ENCODE data around the gene WBP1L.
A peak's percentile ranks its signal among the peaks of the same experiment; 100 is the strongest.
"Not testable (repeated sequence)": the region's sequence is repeated elsewhere in the genome, so short reads cannot be mapped to it uniquely, and the experiment has no call there.

The WBP1L gene

GRCh38 chr10:102726274-102726673 is 17.5 kb upstream of the WBP1L start:
- DNase-seq: no peak

GRCh38 chr10:102727037-102727818 is 16.5 kb upstream of the WBP1L start:
- no peak for DNase-seq

GRCh38 chr10:102729029-102730026 is 14.4 kb upstream of the WBP1L start:
- DNase-seq: peak; percentile 8

DNA sequence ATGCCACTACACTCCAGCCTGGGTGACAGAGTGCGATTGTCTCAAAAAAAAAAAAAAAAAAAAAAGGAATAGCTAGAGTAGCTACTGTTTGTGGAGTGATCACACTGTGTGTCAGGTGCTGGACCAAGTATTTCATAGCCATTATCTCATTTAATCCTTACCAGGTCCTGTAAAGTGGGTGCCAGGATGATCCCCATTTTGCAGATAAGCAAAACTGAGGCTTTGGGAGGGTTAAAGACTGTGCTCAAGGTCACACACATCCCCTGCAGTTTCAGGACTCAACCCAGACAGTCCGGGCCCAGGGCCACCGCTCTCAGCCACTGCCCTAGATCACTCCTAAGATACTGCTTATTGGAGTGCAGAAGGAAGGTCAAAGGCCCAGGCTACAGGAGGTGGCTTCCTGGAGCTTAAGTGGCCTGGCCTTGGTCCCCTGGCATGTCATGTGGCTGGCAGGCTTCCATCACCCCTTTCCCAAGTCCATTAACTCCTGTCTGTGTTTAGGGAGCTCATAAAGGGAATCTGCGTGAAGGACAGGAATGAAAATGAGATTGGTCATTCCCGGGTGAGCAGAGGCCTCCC is 12.4 kb upstream of the WBP1L start:
- DNase-seq: no peak

DNA sequence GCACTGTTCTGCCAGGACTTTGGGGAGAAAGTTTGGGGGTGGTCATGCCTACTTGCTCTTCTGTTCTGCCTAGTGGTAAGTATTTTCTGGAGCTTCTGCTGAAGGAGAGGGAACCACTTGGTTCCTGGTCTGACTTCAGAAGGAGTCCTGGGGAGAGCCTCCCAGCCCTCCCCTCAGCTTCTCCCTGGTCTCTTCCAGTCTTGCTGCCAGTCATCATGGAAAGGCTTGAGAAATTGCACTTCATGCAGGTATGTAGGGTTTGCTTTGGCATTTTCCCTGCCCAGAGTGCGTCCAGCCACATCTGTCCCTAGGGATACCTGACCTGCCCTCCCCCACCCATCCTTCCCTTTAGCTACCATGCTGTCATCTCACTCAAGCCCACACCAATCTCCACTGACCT is 11.1 kb upstream of the WBP1L start:
- no peak for DNase-seq

GRCh38 chr10:102735065-102735562 is 8.6 kb upstream of the WBP1L start:
- no peak for DNase-seq

DNA sequence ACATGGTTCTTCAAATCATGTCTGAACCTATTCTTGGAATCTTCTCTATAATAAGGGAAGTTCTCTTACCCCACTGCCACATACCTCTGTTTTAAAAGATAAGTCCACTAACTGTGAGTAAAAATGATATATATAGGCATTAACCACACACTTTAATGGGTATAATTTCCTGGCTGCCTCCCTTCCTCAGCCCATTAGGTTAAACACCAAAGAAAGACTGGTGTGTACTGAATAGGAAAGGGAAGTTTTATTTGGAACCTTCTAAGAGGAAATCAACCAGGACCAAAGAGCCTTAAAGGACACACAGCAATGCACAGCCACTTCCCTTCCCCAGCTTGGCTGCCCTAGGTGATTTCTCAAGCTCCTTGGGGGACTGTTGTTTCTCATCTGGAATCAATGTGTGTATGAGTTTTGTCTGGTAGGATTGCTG is 5.0 kb upstream of the WBP1L start:
- DNase-seq: no peak

GRCh38 chr10:102740229-102740628 is 3.5 kb upstream of the WBP1L start:
- DNase-seq: no peak

DNA sequence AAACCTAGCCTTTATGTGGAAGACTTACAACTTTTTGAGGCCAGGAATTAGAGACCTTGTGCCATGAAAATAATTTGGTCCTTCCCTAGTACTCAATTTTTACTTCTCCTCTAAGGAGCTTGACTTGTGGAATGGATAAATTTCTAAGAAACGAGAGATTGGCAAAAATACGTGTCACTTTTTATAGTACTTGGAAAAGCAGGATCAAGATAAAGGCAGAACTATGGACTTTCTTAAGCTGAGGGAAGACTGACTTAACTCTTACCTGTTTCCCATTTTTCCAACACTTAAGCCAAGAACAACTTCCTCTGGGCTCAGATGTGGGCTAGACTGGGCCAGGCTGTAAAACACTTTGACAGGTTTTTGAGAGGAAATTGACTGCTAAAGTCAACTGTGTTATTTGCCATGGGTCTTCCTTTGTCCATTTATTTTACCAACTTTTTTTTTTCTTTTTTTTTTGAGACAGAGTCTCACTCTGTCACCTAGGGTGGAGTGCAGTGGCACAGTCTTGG is 2.0 kb upstream of the WBP1L start:
- no peak for DNase-seq

GRCh38 chr10:102742313-102742712 is 1.4 kb upstream of the WBP1L start:
- DNase-seq: not testable (repeated sequence)

DNA sequence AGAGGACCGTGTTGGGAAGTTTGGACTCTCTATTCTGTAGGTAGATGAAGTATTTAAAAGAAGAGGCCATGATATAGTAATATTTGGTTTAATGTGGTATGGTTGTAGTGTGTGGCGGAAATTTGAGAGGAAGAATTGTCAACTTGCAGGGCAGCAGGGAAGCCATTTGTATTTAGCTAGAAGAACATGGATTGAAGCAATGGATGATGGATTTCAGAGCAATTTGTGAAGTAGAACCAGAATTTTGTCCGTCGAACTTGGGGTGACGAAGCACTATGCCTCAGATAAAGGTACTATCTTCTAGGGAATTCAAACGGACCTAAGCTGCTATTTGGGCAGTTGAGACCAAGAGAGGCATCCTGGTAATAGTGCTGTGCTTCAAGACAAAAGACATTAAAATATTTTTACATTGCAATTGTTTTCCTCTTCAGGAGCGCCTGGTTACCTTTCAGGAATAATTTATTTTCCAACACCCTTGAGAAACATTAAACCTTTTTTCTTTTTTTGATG is 615 bp upstream of the WBP1L start:
- no peak for DNase-seq

DNA sequence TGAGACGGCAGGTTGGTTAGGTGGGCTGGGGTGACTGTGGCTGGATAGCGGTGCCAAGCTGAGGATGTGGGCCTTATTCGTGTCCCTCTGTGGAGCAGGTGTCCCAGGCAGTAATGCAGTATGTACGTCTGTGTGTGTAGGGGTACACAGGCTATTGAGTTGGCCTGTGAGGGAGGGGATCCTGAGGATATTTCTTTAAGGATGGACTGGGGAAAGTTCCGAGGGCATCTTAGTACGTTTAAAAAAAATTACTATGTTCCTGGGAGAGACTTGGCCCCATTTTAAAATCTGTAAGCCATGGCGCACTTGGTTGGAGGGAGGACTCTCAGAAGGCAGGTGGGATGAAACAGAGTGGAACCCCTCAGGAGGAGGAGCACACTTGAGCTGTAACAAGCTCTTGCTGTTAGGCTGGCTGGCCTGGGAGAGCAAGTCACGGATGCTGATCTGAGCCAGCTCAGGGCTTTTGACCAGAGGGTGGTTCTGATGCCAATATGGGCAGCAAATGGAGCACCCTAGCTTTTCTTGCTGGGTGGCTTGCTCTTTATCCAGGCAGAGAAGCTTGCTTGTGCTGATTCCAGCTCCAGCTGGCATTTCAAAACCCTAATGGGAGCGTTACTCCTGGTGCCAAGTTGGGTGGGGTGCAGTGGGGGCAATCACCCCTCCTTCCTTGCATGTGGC is 765 bp downstream of the WBP1L start:
- DNase-seq: no peak

GRCh38 chr10:102745157-102745556 is 1.4 kb downstream of the WBP1L start:
- no peak for DNase-seq

- DNase-seq: no peak
Observed at GRCh38 chr10:102752266-102752930, 8.7 kb downstream of the WBP1L start.

DNA sequence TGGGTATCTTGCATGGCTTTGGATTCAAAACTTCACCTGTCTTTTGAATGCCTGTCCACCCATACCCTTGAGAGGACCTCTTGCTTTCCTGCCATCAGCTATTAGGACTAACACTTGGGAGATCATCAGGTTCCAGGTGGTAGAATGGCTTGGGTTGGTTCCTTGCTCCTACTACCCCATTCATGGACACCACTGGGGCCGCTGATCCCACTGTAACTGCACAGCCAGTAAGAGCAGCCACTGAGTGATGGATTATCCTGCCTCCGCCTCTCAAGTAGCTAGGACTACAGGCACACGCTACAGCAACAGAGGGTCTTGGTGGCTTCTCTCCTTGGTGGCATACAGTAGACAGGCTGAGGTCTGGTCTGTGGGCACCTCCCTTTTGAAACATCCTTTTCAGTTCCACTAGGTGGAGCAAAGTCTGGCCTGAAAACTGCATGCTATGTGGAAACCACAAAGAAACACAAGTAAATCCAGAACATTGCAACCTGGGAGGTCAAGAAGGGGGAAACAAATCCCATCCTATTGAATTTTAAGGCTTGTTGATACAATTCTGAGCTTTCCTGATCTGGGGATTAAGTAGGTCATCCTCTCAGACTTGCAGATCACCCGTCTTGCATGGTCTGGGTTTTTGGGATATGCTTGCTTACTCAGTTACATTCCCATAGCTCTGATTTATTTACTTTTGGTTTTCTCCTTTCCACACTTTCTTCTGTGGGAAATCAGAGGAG is 9.4 kb downstream of the WBP1L start:
- DNase-seq: no peak

DNA sequence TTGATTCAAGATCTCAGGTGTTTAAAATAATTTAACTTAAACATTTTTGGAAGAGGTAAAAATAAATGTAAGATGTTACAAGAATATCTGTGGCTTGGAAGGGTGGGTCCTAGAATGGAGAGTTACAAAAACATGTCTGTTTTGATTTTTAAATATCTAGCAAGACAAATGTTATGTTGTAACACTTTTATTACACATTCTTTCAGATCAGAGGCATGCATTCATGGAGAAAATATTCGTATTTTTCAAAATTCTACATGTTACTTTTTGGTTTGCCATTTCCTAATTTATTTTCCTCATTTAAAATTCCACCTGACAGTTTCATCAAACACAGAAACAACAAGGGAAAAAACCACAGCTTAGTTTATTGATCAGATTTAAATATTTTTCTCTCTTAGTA is 10.0 kb downstream of the WBP1L start:
- no peak for DNase-seq

- DNase-seq: no peak
Observed at GRCh38 chr10:102757323-102757722, 13.6 kb downstream of the WBP1L start.

DNA sequence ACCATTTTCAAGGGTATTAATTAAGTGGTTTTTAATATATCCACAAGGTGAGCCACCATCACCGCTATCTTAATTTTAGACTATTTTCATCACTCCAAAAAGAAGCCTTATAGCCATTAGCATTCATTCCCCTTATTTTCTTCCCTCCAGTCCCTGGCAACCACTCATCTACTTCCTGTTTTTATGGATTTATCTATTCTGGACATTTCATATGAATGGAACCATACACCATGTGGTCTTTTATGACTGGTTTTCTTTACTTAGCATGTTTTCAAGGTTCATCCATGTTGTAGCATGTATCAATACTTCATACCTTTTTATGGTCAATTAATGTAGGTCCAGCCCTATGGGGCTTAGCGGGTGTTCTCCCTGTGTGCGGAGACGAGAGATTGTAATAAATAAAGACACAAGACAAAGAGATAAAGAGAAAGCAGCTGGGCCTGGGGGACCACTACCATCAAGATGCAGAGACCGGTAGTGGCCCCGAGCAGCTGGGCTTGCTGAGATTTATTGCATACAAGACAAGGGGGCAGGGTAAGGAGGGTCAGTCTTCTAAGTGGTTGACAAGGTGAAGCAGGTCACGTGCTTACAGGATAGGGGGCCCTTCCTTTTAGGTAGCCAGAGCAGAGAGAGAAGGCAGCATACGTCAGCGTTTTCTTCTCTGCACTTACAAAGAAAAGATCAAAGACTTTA is 14.6 kb downstream of the WBP1L start:
- no peak for DNase-seq

GRCh38 chr10:102758933-102759262 is 15.2 kb downstream of the WBP1L start:
- not testable (repeated sequence) for DNase-seq

- no peak for DNase-seq
Observed at GRCh38 chr10:102759497-102760210, 15.9 kb downstream of the WBP1L start.

Data from NCI-H526 treated with DMSO at 0.1 percent for 48 hours (cell line).